Stimulated activated naive CD8-positive, alpha-beta T cell treated with anti-CD3 and anti-CD28 coated beads, Interleukin-15, Interleukin-2, amounts not matched to agents 100 U/mL and 50 U/mL, for 24 hours (primary cell): ENCODE results near the gene RFX4.

ENCODE experiments used
- ATAC-seq: fragments of 150-1000 bp; cut with Tn5 transposase; one replicate; pipeline ENCODE4 v1.10.0; 2021
- DNase-seq: peaks from one replicate; pipeline ENCODE4 v3.0.0; 2021

The RFX4 gene

GRCh38 chr12:106582641-106583230 lies at the start of gene RFX4:
Gene RFX4 (plus strand): TSS chr12:106583004. CDS start chr12:106583321, 317 bp downstream.
- DNase-seq (no peak), ATAC-seq (no peak)

GRCh38 chr12:106541201-106541600 lies 41.6 kb upstream of the RFX4 start:
- ATAC-seq (no peak), DNase-seq (no peak)

GRCh38 chr12:106551410-106551809 lies 31.4 kb upstream of the RFX4 start:
- no peak for ATAC-seq
- DNase-seq, result no peak

- DNase-seq (no peak), ATAC-seq (no peak)
These were observed 30.6 kb upstream of the RFX4 start for GRCh38 chr12:106552228-106552627.

DNA sequence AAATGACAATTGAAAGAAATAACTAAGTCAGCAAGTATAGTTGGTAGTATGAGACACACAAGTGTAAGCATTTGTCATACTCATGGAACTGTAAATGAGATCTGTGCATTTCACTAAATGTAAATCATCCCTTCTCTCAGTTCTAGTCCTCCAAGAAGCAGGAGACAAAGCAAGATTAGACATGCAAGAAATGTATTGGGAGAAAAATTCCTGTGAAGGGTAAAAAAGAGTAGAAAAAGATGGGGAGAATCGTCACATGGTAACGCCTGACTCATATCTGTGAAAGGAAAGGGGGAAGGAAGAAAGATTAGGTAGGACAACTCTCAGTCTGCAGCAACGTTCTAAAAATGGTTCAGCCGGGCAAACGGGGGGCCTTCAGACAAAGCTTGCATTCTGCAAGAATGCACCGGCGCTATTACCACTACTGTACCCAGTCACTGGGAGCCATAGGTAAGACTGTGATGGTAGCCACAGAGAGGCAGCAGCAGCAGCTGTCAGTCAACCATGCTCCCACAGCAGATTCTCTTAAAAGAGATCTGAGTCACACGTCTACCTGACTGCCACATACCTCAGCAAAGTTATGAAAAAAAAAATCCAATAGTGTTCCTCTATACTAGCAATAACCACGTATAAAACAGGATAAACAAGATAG lies 18.0 kb upstream of the RFX4 start:
- DNase-seq, result no peak
- ATAC-seq, result no peak

GRCh38 chr12:106566771-106567170 lies 16.0 kb upstream of the RFX4 start:
- DNase-seq (no peak), ATAC-seq (no peak)

DNA sequence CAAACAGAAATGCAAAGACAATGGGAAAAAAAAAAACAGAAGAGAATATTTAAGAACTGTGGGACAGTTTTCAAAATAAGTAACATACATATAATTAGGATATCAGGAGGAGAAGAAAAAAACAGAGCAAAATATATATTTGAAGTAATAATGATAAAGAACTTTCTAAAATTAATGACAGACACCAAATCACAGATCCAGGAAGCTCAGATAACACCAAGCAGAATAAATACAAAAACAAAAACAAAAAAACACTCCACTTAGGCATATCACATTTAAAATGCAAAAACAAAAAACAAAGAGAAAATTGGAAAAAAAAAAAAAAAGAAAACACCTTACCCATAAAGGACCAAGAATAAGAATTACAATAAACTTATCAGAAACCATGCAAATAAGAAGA lies 9.6 kb upstream of the RFX4 start:
- DNase-seq (no peak), ATAC-seq (no peak)

DNA sequence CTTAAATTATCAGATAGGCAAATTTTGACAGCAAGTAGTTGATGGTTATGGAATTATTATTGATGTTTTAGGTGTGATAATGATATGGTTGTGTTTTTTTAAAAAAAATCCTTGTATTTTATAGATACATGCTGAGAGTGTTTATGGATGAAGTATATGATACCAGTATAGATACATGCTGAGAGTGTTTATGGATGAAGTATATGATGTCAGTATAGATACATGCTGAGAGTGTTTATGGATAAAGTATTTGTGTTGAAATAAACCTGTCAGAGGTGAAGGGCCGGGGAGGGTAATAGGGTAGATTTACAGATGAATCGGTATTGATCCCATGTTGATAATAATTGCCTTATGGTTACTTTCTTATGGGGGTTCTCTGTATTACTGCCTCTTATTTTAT lies 6.0 kb upstream of the RFX4 start:
- DNase-seq (no peak), ATAC-seq (no peak)

DNA sequence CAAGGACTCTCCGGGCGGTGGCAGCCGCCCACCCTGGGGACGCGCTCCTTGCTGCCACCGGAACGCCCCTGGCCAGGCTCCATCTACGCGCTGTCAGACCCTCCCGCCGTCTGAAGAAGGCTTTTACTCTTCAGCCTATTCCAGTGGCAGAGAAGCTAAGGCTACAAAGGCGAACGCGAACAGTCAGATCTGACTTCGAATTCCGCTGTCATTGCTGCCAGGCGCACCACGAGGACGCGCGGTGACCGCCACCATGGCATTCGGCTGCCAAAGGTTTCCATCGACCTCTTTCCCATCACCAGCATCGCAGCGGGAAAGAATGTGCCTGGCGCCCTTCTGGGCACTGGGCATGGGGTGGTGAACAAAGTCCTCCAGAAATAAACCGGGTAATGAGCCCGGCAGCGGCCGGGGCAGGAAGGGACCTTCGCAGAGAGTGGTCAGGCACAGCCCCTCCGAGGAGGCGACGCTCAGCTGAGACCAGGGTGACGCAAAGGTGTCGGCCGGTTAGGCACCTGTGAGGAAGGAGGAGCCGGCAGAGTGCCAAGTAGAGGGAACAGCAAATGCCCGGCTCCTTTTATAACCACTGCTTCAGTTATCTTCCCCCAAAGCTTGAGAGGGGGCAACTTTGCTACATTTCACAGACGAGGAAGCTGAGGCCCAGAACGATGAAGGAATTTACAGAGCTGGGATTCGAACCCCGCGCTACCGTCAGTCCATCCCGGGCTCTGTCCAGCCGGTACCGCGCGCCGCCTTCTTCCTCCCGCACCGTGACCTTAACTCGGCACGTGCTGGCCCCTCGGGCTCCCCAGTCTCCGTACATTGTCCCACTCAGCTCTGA lies 1.9 kb upstream of the RFX4 start:
- ATAC-seq, result no peak
- DNase-seq, result no peak

DNA sequence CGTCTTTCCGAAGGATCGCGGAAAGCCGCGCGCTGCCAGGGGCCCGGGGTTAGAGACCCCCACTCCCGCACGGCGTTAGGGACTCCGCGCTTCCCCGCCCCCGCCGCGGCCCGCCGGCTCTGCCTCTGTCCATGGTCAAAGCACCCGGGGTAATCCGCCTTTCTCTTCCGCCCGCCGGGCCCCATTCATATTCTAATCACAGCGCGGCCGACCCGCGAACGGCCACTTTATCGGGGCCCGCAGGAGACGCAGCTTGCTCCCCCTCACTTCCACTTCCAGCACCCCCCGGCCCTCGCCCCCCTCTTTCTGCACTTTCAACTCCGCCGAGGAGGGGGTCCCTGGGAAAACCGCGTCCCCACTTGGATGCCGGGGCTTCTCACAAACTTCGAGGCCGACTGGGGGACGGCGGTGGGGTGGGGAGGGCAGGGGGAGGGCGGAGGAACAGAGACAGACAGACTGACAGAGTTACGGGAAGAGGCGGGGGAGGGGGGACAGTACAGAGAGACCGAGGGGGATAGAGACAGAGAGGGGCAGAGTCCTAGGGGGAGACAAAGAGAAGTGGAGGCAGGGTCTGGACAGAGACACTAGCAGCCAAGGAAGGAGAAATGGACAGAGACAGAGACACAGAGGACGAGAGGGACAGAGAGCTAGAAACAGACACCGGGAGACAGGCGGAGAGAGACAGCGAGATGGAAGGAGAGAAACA lies 1.1 kb upstream of the RFX4 start:
- DNase-seq, result peak; percentile 22
- ATAC-seq, result no peak

DNA sequence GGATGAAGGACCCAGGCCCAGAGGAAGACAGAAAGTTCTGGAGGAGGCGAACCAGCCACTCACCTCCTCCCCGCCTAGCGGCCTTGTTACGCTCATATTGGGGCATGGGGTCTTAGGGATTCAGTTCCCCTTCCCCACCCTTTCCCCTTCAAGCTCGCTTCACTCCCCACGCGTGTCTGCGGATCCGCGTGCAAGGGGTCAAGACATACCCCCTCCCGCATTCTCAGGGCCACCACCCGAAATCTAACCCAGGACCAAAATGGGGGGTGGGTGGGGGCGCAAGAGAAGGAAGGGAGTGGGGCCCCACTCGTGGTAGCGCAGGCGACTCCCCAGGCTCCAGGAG lies 584 bp upstream of the RFX4 start:
- ATAC-seq (no peak), DNase-seq (no peak)

DNA sequence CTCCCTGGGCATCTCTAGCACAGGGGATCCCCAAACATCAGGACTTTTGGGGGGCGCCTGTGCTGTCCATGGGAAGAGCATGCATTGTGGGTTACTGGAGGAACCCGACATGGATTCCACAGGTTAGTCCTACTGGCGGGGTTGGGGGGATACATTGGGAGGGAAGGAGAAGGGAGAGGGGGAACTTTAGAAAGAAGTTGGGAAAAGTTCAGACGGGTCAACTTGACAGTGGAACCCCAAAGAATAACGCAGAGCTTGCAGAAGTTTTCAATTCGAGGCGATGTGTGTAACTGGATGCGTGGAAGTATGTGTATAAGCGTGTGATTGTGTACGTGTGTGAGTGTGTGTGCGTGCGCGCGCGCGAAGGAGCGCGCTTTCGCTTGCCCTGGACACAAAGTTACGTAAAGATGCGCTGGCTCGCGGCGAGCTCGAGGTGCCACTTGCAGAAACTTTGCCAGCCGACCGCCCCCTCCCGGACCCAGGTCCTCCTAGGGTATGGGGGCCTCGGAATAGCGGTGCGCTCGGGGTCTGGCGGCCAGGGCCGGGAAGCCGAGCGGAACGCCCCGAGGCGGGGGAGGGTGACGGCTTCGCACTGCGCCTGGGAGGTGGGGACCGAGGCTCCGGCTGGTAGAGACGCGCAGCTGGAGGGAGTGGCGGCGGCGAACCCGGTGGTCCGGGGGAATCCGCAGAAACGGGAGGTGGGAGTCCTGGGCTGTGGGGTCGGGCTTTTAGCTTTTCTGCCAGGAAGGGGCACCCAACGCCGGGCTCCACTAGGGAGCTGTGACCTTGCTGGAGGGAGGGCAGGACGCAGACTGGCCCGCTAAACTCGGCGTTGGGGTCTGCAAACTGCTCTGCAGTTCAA lies 669 bp downstream of the RFX4 start:
- DNase-seq (peak; percentile 27), ATAC-seq (no peak)

GRCh38 chr12:106584104-106585064 lies 1.6 kb downstream of the RFX4 start:
- peak; percentile 8 for DNase-seq
- ATAC-seq, result no peak

DNA sequence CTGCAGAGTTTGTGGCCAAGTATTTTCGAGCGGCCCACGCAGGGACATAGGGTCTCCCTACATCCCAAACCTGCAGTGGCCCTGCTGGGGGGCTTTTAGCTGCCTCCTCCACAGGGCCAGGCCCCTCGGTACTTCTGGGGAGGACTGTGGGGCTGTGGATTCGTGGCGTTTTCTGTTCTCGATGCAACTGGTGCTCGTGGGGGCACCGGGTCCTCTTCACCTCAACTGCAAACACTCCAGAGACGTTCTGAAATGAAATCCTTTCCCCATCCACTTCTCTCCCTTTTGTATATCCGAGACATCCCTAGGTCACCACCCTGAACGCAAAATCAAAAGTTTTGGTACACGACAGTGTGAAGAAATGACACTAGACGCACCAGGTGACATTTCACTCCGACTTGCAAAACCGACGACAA lies 2.3 kb downstream of the RFX4 start:
- no peak for ATAC-seq

GRCh38 chr12:106585521-106586277 lies 2.9 kb downstream of the RFX4 start:
- peak; percentile 17 for DNase-seq
- no peak for ATAC-seq

More for the DNA sequence above, 2.3 kb downstream of the RFX4 start:
- DNase-seq, result no peak

GRCh38 chr12:106586278-106586802 lies 3.5 kb downstream of the RFX4 start:
- ATAC-seq (no peak), DNase-seq (no peak)

- peak; percentile 10 for DNase-seq
- no peak for ATAC-seq
These were observed 4.2 kb downstream of the RFX4 start for GRCh38 chr12:106586803-106587684.

DNA sequence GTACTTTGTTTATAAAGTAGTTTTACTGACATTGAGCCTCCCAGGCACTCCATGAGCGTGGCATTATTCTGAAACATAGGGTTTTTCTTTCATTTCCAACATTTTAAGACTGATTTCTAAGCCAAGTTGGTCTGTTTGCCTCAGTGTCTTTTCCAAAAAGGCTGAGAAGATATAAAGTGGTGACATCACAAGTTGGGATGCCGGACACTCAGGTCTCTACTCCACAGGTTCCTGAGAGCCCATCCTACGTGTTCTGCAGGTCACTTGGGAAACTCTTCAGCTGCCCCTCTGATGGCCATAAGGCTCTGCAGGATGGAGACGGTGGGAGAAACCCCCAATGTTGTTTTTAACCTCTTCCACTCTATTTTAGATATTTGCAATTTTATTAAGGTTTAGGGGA lies 6.0 kb downstream of the RFX4 start:
- ATAC-seq (no peak), DNase-seq (no peak)

- no peak for DNase-seq
- no peak for ATAC-seq
These were observed 7.8 kb downstream of the RFX4 start for GRCh38 chr12:106590601-106591000.
